HG02885 (cell line): ENCODE results near the gene ESRRG.

Experiments used
- ATAC-seq: cut with Tn5 transposase; IDR thresholded peaks from one replicate; pipeline ENCODE4 v1.9.1; 2021; ENCODE audit warnings: mild to moderate bottlenecking; ENCODE audit not compliant: unreplicated experiment, poor library complexity

The ESRRG gene

GRCh38 chr1:216587715-216588114 is 135.5 kb downstream of the ESRRG start:
- no peak for ATAC-seq

GRCh38 chr1:216582151-216582550 is 141.1 kb downstream of the ESRRG start:
- no peak for ATAC-seq

DNA sequence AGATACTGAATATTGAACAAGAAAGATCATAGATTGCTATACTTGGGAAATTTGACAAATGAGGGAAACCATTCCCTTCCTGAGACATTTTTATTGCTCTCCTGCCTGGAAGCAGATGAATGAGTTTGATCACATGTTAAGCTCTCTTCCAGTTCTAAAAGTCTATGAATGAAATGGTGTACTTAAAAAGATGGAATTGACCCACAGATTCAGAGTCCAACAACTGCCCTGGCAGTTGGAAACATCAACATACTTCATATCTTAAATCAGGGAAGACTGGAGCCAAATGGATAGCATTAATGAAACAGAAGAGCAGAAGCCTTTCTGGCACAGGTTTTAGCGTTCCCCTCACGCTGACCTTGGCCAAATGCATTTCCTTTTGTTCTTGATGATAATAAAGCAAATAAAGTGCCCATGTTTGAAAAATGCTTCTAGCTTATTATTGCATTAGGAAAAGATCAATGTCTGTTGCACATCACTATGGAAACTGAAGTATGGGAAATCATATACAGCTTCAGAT is 142.6 kb downstream of the ESRRG start:
- ATAC-seq = no peak

DNA sequence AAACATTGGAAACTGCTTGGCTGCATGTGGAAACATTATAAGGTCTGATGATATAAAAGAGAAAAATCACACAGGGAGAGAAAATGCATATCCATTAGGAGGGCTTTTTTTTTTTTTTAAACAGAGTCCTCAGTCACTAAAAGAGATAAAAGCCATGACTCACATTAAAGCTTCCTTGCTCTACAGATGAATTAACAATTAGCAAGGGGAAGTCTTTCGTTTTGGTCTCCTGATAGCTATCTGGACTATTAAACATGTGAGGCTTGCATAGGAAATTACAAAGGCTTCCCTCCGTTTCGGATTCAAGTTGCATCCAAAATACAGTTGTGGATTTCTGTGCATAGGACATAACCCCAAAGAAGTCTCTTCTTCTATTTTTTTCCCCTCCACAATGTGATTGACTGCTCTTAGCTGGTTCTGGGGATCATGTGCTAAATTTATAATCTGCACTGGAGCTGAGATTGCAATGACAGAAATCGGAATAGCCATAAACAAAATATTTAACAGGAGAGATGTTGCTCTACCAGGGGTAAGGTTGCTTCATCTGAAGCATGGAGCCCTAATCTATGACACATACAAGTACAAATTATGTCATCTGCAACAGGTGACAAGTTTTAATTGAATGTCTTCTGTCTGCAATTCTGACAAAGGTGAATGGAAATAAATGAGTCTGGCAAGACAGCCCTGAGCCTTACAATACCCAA is 146.8 kb downstream of the ESRRG start:
- no peak for ATAC-seq

DNA sequence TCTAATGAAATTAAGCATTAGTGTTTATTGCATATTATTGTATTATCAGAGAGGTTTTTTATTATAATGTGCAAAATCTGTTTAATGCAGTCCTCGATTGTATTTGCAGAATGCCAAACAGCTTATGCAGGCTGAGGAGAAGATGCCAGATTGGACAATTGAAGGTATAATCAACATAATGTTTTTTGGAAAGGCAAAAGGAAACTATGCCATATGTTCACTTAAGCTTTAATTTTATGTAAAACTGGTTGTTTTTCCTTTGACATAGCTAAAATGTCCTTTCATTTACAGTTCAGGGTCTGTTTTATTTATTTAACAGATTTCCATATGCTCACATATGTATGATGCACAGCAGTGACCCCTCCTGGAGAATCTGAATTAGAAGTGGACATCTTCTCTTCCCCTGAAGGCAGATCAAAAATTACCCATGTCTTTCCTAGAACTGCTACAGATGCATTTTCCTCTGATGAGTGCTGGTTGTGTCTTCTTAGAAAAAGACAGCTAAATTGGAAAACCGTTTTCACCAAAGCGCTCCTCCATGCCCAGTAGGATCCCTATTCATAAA is 156.5 kb downstream of the ESRRG start:
- ATAC-seq = no peak

- ATAC-seq = no peak
These were observed 160.1 kb downstream of the ESRRG start for GRCh38 chr1:216563087-216563486.

GRCh38 chr1:216562383-216562782 is 160.8 kb downstream of the ESRRG start:
- no peak for ATAC-seq

GRCh38 chr1:216560527-216560926 is 162.7 kb downstream of the ESRRG start:
- ATAC-seq = no peak

DNA sequence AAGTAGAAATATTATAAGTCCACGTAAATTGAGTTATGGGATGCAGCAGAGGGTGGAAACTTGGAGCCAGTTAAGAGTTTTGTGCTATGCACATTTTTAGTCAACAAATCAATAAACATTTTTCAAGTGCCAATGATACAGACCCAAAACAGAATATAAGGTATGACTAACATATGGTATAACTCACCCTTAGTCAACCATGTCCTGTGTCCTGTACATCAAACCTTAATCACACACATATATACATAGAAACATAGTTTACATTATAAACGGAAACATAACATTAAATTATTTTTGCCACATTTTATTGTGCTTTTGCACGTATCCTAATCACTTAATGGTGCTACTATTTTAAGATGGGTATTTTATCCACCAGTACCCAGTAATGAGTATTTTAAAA is 163.9 kb downstream of the ESRRG start:
- no peak for ATAC-seq

DNA sequence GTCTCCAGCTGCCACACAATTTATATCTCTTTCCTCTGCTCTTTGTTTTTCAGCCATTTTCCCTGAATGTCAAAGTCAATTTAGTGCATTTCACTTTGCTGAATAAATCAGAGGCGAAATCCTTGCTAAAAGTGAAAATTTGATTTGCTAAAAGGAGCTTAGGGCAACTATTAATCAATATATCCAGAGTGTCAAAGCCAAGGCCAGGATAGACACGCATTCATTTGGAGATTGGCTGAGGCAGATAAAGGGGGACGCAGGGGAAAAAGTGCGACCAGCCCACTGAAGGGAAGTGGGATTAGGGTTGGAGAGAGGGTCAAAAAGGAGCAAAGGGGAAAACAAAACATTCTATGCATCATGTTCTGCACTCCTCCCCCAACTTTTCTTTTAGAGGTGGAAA is 167.6 kb downstream of the ESRRG start:
- no peak for ATAC-seq

GRCh38 chr1:216554934-216555333 is 168.3 kb downstream of the ESRRG start:
- no peak for ATAC-seq

DNA sequence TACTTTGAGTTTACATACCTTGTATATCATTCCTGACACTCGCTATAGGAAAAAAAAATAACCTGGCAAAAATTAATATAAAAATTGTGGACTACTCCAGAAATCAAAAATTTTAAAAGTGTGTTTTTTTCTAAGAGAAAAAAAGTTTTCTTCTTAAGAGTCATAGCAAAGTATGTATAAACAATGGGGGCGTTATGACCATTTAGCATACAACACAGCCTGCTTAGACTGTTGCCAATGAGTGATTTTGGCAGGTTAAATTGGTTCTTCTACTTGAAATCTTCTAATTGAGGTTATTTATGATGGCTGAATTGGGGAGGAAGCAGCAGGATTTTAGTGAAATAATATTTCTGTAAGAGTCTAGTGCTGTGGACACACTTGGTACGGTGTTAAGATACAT is 169.5 kb downstream of the ESRRG start:
- no peak for ATAC-seq

GRCh38 chr1:216553040-216553439 is 170.2 kb downstream of the ESRRG start:
- ATAC-seq = no peak

- no peak for ATAC-seq
These were observed 173.4 kb downstream of the ESRRG start for GRCh38 chr1:216549796-216550195.

GRCh38 chr1:216542741-216543140 is 180.5 kb downstream of the ESRRG start:
- no peak for ATAC-seq

DNA sequence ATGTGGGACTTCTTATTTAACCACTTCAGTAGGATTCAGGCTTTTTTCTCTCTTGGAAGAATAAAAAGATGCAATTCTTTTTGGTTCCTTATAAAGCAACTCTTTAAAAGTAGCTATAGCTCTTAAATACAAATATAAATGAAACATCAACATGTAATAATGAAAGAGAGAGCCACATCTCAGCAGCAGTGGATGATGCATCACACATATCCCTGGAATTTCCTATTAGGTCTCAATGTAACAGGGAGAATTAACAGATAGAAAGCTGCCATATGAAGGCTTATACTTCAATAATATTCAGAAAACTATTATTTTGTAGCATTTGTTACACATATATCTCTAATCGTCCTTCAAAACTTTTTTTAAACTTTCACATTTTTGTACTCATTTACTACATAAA is 181.0 kb downstream of the ESRRG start:
- ATAC-seq = no peak

DNA sequence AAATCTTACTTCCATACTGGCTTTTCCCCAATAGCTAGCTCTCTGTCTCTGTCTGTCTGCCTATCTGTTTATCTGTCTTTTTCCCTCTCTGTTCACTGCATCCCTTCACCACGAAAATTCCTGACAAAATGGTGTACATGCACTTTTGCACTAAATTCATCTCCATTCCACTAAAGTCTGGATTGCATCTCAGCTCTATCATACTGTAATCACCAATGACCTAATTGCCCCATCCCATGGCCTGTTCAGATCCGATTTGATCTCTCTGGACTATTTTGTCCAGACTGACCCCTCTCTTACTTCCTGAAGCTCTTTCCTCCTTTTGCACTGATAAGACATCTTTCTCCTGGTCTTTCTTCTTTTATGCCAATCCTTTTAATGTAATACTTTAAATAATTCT is 187.5 kb downstream of the ESRRG start:
- ATAC-seq = no peak

- no peak for ATAC-seq
These were observed 188.2 kb downstream of the ESRRG start for GRCh38 chr1:216535059-216535458.

DNA sequence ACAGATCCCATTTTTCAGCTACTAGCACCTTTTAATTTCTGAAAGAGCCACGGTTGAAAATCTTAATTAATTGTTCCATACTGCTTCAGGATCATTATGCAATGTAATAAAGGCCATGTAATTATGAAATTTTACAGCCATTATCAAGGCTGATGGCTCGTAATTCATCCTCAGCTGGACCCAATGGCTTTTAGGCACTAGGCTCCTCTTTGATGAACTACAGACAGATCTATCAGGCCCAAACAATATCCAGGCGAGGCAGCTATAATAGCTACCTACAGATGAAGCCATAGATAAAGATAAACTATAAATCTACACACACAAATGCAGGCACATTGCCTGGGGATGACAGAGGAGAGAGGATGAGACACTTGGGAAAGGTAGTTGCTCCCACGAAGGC is 189.5 kb downstream of the ESRRG start:
- ATAC-seq = no peak

DNA sequence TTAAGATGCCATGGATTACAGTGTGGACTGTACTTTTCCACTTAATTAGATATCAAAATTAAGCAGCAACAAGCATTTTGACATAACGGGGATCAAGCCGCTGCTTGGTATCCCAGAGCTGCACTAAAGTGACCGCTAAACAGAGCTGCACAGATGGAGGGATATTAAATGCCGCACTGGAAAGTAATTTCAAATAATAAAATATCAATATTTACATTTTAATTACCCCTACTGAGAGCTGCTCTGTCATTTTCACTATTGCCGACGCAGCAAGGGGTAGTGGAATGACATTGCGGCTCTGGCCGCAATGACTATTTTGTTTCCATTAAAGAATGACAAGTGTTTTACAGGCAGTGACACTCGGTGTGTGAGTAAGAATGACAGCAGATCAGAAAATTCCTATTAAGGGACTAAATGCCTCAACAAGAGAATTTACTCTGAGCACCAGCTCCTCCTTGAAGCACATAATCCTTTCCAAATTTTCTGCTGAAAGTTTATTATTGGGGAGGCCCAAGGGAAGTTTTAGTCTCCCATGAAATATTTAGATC is 190.9 kb downstream of the ESRRG start:
- ATAC-seq = no peak

- ATAC-seq = peak; percentile 73
These were observed 191.7 kb downstream of the ESRRG start for GRCh38 chr1:216531263-216532239.
